HepG2 (cell line): ENCODE measurements around the gene RERE. TPM values are rescaled to one million over a fixed set of nuclear protein-coding genes. Genes with fewer than 3 reads are reported as not detected.
A peak's percentile ranks its signal among the peaks of the same experiment; 100 is the strongest.

ENCODE experiments used
- ATAC-seq: fragments of 200-7000 bp; cut with Tn5 transposase; 3 replicates; pipeline ENCODE4 v1.9.1; 2020; ENCODE audit warnings: mild to moderate bottlenecking, moderate library complexity
- BruUV-seq: library from RNA; stranded (reverse); fragments of 400-500 nt; replicated peaks from 2 replicates; lab custom pipeline; 2021; lab: Mats Ljungman, UMichigan
- CTCF ChIA-PET: fragments of 300-600 bp; formaldehyde crosslinking; extraction: SDS; loops from one replicate; lab custom pipeline; 2021; ENCODE audit warnings: low total read pairs, inconsistent platforms, low intra/inter-chr PET ratio; lab: Yijun Ruan, JAX
- POLR2A ChIA-PET: fragments of 350-600 bp; sonication (Branson Sonifier 250); formaldehyde crosslinking; loops from one replicate; lab custom pipeline; 2020; ENCODE audit warnings: antibody characterized with exemption, inconsistent platforms; lab: Yijun Ruan, JAX
- DNase-seq: peaks from one replicate; pipeline ENCODE4 v3.0.0-alpha.2; 2015; ENCODE audit warnings: low spot score
- FAIRE-seq: peaks from 3 replicates; lab custom pipeline; 2011; peaks lifted over from hg19 to GRCh38; lab: Jason Lieb, UNC
- H2AFZ ChIP-seq: one replicate; pipeline ENCODE4 v1.6.1; 2011; ENCODE audit warnings: low read length, inconsistent platforms
- H3K27ac ChIP-seq: fragments of 300-600 bp; 3 replicates; pipeline ENCODE4 v1.8.0; 2011; ENCODE audit warnings: mixed run types, mild to moderate bottlenecking, mixed read lengths, low read length, inconsistent platforms; ENCODE audit not compliant: insufficient read depth; ENCODE audit errors: extremely low read length
- H3K27me3 ChIP-seq, 2 experiments: fragments of 200-600 bp in 1 of 2; 2 replicates in 1 of 2; 3 replicates in 1 of 2; pipeline versions ENCODE4 v1.6.0 to v1.8.0; 2011; ENCODE audit warnings: low read length in 2 of 2, mild to moderate bottlenecking in 2 of 2, moderate library complexity in 2 of 2, inconsistent platforms in 1 of 2; ENCODE audit not compliant: insufficient read depth in 2 of 2, control insufficient read depth in 1 of 2
- H3K36me3 ChIP-seq, 2 experiments: fragments of 200-600 bp in 1 of 2; replicated peaks in 1 of 2; 2 replicates in 1 of 2; 3 replicates in 1 of 2; pipeline versions ENCODE4 v1.5.1 to v1.8.0; 2011; ENCODE audit warnings: low read length in 2 of 2, inconsistent platforms in 1 of 2; ENCODE audit not compliant: insufficient read depth in 2 of 2, control insufficient read depth in 1 of 2
- H3K4me1 ChIP-seq: 2 replicates; pipeline ENCODE4 v1.5.1; 2012; ENCODE audit warnings: low read length, inconsistent platforms; ENCODE audit not compliant: insufficient read depth
- H3K4me2 ChIP-seq: 2 replicates; pipeline ENCODE4 v1.6.0; 2011; ENCODE audit warnings: low read depth, low read length, inconsistent platforms
- H3K4me3 ChIP-seq, 3 experiments: fragments of 200-600 bp in 1 of 3; sonication (generic), shearing (Covaris generic) in 1 of 3; replicated peaks in 1 of 3; 2 replicates each; pipeline ENCODE4 v1.5.1; 2011 to 2016; ENCODE audit warnings: low read length in 3 of 3, inconsistent platforms in 2 of 3, low read depth in 2 of 3, mild to moderate bottlenecking in 2 of 3, control low read depth in 1 of 3, mixed read lengths in 1 of 3; ENCODE audit not compliant: insufficient read depth in 1 of 3
- H3K79me2 ChIP-seq: one replicate; pipeline ENCODE4 v1.6.1; 2011; ENCODE audit warnings: low read length, inconsistent platforms; ENCODE audit not compliant: insufficient read depth
- H3K9ac ChIP-seq: 2 replicates; pipeline ENCODE4 v1.6.0; 2011; ENCODE audit warnings: mild to moderate bottlenecking, low read depth, low read length, inconsistent platforms; ENCODE audit not compliant: insufficient read depth
- H3K9me3 ChIP-seq: 2 replicates; pipeline ENCODE4 v1.5.1; 2012; ENCODE audit warnings: mild to moderate bottlenecking, low read length
- H4K20me1 ChIP-seq: 2 replicates; pipeline ENCODE4 v1.6.0; 2011; ENCODE audit warnings: inconsistent platforms, mild to moderate bottlenecking, low read length, moderate library complexity; ENCODE audit not compliant: insufficient read depth
- AKAP8 ChIP-seq: sonication (generic); formaldehyde crosslinking; IDR thresholded peaks from 2 replicates; pipeline ENCODE4 v1.5.1; 2020; ENCODE audit warnings: mild to moderate bottlenecking, missing genetic modification reagents
- CHD4 ChIP-seq: fragments of 200-600 bp; sonication (generic); IDR thresholded peaks from 2 replicates; pipeline ENCODE4 v1.7.0; 2017; ENCODE audit warnings: mild to moderate bottlenecking, low read length, borderline replicate concordance
- HNRNPUL1 ChIP-seq: fragments of 200-400 bp; formaldehyde crosslinking; IDR thresholded peaks from 2 replicates; pipeline ENCODE4 v1.6.1; 2017; ENCODE audit warnings: low read depth, mild to moderate bottlenecking, low read length, moderate library complexity
- ZBTB33 ChIP-seq: sonication (generic); formaldehyde crosslinking; IDR thresholded peaks from 2 replicates; pipeline ENCODE4 v1.4.0; 2020; ENCODE audit warnings: missing genetic modification reagents
- WGBS: methylation state at CpG from one replicate; pipeline ENCODE4 v1.1.6; 2017; ENCODE audit warnings: low lambda C conversion rate; 5-methylcytosine and 5-hydroxymethylcytosine counted together
- in situ Hi-C: cut with HindIII; loops from 2 replicates; pipeline ENCODE4 v1.10.0; 2017; ENCODE audit warnings: low pct_unique_long_range_greater_than_20kb; ENCODE audit not compliant: extremely low pct_ligation_motif_present
- intact Hi-C: fragments of 100-400 bp; cut with micrococcal nuclease; formaldehyde crosslinking; loops from one replicate; pipeline ENCODE4 v1.10.0; 2022; ENCODE audit not compliant: unreplicated experiment
- polyA plus RNA-seq, 8 experiments: library from polyadenylated mRNA; depleted of rRNA in 3 of 8; stranded (reverse) in 7 of 8; unstranded in 1 of 8; fragments of >200 nt; fragmentation: Illumina TruSeq in 4 of 8; extraction: Trizol in 4 of 8; gene quantifications; 2 replicates each; pipeline versions ENCODE4 v1.2.1 to v1.2.3, GENCODE V29; 2011 to 2016; ENCODE audit warnings: low read depth in 4 of 8, missing spikeins in 1 of 8, mixed read lengths in 1 of 8; ENCODE audit not compliant: insufficient read depth in 1 of 8
- total RNA-seq, 5 experiments: library from RNA; depleted of rRNA; stranded (reverse); fragments of >200 nt; fragmentation: Illumina TruSeq; extraction: Trizol; gene quantifications; 2 replicates each; pipeline ENCODE4 v1.2.3, GENCODE V29; 2016; ENCODE audit warnings: low read depth in 1 of 5
- TF ChIP-seq, protein P1 (sequence below): sonication (generic); formaldehyde crosslinking; IDR thresholded peaks from 2 replicates; pipeline ENCODE4 v1.5.0; 2020; ENCODE audit warnings: mild to moderate bottlenecking, missing genetic modification reagents
- TF ChIP-seq, protein P2 (sequence below): sonication (generic); formaldehyde crosslinking; IDR thresholded peaks from 2 replicates; pipeline ENCODE4 v1.9.0; 2022; ENCODE audit warnings: missing genetic modification reagents, mild to moderate bottlenecking, borderline replicate concordance
- TF ChIP-seq, protein P3 (sequence below): sonication (generic); formaldehyde crosslinking; IDR thresholded peaks from 2 replicates; pipeline ENCODE4 v1.9.0; 2021; ENCODE audit warnings: mild to moderate bottlenecking, missing genetic modification reagents

RERE gene
- total and polyA plus RNA-seq, 2 of the 13 experiments (the other 11 are each of a cell fraction or from before 2014, with no cell fraction given): 18.3 to 21.9 TPM

- TF ChIP-seq, protein P1, sequence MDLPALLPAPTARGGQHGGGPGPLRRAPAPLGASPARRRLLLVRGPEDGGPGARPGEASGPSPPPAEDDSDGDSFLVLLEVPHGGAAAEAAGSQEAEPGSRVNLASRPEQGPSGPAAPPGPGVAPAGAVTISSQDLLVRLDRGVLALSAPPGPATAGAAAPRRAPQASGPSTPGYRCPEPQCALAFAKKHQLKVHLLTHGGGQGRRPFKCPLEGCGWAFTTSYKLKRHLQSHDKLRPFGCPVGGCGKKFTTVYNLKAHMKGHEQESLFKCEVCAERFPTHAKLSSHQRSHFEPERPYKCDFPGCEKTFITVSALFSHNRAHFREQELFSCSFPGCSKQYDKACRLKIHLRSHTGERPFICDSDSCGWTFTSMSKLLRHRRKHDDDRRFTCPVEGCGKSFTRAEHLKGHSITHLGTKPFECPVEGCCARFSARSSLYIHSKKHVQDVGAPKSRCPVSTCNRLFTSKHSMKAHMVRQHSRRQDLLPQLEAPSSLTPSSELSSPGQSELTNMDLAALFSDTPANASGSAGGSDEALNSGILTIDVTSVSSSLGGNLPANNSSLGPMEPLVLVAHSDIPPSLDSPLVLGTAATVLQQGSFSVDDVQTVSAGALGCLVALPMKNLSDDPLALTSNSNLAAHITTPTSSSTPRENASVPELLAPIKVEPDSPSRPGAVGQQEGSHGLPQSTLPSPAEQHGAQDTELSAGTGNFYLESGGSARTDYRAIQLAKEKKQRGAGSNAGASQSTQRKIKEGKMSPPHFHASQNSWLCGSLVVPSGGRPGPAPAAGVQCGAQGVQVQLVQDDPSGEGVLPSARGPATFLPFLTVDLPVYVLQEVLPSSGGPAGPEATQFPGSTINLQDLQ (CRISPR knock-in tag): no peak
- TF ChIP-seq, protein P2, sequence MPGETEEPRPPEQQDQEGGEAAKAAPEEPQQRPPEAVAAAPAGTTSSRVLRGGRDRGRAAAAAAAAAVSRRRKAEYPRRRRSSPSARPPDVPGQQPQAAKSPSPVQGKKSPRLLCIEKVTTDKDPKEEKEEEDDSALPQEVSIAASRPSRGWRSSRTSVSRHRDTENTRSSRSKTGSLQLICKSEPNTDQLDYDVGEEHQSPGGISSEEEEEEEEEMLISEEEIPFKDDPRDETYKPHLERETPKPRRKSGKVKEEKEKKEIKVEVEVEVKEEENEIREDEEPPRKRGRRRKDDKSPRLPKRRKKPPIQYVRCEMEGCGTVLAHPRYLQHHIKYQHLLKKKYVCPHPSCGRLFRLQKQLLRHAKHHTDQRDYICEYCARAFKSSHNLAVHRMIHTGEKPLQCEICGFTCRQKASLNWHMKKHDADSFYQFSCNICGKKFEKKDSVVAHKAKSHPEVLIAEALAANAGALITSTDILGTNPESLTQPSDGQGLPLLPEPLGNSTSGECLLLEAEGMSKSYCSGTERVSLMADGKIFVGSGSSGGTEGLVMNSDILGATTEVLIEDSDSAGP (CRISPR knock-in tag): 0 out of 2 replicates have a peak, but pooled peaks have one; percentile 0
- TF ChIP-seq ZBTB33 (CRISPR knock-in tag) (peak; percentile 75), AKAP8 (CRISPR knock-in tag) (no peak)
Measured at GRCh38 chr1:8598783-8599182, 218.7 kb downstream of the RERE start (continued).

DNA sequence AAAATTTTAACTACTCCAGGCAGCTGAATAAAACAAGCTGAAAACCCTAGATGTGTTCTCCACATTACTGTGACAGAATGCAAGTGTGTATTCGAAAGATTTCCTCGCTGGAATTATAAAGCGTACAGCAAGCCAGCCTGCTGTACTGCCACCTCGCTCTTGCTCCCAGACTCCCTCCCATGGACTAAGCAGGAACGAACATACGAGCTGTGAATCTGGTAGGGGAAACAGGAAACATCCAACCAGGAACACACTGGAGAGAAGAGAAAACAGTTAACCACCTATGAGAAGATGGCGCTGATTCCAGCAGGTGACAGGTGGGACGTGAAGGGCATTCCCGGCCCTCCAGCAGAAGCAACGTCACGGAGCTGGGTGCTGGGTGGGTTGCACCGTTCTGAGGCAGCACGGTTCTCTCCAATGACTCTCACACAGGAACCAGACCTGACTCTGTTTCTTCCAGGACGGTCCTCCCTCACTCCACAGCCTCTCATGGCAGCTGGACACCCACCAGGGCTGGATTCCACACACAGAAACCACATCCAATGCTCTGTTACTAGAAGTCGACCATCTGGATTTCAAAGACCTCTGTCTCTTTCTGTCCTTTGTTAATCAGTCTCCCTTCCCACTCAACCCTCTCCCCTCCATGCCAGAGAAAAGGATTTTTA, 219.2 kb downstream of the RERE start:
- in situ Hi-C loops: no loop called here
- Histone ChIP-seq H3K4me3 (no peak overlapping the region), H4K20me1 (peaks cover 38% of the 10 kb centered on the region), H2AFZ (no peak overlapping the region), H3K4me1 (peaks cover 18% of the 10 kb centered on the region), H3K79me2 (peaks cover 82% of the 10 kb centered on the region), H3K9me3 (no peaks in the 10 kb centered on the region), H3K4me2 (no peak overlapping the region), H3K9ac (no peak overlapping the region), H3K27me3 (no peaks in the 10 kb centered on the region), H3K36me3 (peaks cover 7 to 23% of the 10 kb centered on the region in 2 experiments), H3K27ac (no peak overlapping the region)
- WGBS: 89% methylated on average over 15 of the region's 15 CpGs
- BruUV-seq: no TSS peak
- POLR2A ChIA-PET: no interaction called here
- intact Hi-C loops: no loop called here
- DNase-seq (peak; percentile 6), FAIRE-seq (no peak), ATAC-seq (peak; percentile 67)
- CTCF ChIA-PET: interaction anchor here (0.7 kb wide), 1 partner anchor 73 kb away, joined by 3 read pairs; no protein-coding TSS in a partner anchor
- TF ChIP-seq, protein P3, sequence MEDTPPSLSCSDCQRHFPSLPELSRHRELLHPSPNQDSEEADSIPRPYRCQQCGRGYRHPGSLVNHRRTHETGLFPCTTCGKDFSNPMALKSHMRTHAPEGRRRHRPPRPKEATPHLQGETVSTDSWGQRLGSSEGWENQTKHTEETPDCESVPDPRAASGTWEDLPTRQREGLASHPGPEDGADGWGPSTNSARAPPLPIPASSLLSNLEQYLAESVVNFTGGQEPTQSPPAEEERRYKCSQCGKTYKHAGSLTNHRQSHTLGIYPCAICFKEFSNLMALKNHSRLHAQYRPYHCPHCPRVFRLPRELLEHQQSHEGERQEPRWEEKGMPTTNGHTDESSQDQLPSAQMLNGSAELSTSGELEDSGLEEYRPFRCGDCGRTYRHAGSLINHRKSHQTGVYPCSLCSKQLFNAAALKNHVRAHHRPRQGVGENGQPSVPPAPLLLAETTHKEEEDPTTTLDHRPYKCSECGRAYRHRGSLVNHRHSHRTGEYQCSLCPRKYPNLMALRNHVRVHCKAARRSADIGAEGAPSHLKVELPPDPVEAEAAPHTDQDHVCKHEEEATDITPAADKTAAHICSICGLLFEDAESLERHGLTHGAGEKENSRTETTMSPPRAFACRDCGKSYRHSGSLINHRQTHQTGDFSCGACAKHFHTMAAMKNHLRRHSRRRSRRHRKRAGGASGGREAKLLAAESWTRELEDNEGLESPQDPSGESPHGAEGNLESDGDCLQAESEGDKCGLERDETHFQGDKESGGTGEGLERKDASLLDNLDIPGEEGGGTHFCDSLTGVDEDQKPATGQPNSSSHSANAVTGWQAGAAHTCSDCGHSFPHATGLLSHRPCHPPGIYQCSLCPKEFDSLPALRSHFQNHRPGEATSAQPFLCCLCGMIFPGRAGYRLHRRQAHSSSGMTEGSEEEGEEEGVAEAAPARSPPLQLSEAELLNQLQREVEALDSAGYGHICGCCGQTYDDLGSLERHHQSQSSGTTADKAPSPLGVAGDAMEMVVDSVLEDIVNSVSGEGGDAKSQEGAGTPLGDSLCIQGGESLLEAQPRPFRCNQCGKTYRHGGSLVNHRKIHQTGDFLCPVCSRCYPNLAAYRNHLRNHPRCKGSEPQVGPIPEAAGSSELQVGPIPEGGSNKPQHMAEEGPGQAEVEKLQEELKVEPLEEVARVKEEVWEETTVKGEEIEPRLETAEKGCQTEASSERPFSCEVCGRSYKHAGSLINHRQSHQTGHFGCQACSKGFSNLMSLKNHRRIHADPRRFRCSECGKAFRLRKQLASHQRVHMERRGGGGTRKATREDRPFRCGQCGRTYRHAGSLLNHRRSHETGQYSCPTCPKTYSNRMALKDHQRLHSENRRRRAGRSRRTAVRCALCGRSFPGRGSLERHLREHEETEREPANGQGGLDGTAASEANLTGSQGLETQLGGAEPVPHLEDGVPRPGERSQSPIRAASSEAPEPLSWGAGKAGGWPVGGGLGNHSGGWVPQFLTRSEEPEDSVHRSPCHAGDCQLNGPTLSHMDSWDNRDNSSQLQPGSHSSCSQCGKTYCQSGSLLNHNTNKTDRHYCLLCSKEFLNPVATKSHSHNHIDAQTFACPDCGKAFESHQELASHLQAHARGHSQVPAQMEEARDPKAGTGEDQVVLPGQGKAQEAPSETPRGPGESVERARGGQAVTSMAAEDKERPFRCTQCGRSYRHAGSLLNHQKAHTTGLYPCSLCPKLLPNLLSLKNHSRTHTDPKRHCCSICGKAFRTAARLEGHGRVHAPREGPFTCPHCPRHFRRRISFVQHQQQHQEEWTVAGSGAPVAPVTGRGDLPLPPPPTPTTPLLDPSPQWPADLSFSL (CRISPR knock-in tag): no peak
- TF ChIP-seq HNRNPUL1: no peak
- TF ChIP-seq CHD4: no peak
